HG03280 (cell line): Measurements from ENCODE around the gene REELD1.
A peak's percentile ranks its signal among the peaks of the same experiment; 100 is the strongest.

Source experiments
- ATAC-seq: cut with Tn5 transposase; IDR thresholded peaks from one replicate; pipeline ENCODE4 v1.9.1; 2021; ENCODE audit warnings: mild to moderate bottlenecking, moderate library complexity; ENCODE audit not compliant: unreplicated experiment

Gene REELD1

DNA sequence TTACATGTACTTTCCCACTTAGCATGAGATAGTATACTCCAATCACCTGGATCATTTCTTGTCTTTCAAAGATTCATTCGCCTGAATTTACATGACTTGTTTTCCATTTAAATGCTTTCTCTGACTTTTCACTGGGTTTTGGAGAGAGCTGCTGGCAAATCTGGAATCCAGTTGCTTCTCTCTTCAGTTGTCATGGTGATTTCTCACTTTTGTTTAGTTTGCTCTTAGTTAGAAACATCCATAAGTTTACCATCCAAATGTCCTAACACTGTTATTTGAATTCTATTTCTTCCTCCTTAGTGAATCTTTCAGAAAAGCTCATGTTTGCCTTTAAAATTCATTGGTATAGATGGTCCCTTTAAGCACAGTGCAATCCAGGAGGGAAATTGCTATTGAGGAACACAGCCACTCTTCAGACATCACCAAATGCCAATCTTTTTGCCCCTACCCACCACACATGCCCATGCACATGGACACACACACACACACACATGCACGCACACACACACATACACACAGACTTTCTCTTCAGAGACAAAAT is 51.7 kb downstream of the REELD1 start:
- ATAC-seq = no peak

DNA sequence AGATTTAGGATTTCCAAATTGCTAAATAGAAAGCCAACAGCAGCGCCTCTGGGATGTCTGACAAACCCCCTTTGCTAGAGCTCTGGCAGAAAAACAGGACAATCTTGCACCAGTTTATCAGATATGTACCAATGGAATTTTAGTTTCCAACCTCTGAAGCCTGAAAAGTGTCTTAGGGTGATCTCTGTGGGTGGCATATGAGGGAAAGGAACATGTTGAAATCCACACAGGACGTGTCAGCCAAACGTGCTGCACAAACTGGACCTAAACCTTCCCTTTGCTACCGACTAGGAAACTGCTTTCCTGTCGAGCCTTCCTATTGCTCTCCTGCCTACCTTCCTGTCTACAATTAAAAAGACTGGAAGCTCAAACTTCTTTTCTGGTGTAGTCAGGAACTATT is 53.5 kb downstream of the REELD1 start:
- ATAC-seq = no peak

DNA sequence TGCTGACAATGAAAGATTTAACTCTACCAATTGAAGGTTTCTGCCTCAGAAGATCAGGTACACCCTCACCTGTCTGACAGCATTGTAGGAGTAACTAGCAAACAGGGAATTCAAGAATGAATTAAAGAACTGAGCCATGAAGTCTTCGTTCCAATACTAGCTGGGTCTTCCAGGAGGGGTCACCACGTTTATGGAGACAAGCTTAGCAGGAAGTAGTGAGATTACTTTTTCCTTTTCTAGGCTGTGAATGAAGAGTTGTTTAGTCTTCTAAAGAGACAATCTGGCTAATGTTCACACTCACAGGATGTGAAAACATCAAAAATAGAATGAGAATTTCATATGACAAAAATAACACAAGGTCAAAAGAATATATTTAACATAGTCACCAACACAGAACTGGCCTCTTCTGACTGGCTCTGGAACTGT is 54.9 kb downstream of the REELD1 start:
- ATAC-seq = peak; percentile 56

DNA sequence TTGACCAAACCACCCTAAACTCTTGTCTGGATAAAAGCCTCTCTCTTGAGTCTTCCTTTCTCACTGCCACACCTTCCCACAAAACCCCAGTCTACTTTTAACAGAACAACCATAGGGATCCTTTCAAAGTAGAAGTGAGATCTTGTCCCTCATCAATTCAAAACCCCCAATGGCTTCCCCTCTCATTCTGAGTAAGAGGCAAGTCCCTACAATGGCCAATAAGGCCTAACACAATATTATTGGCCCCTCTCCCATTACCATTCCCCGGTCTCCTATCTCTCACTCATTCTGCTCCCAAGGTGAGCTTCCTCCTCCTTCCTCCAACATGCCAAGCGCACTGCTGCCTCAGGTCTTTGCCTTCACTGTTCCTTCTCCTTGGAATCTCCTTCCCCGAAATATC is 57.1 kb downstream of the REELD1 start:
- ATAC-seq = no peak

DNA sequence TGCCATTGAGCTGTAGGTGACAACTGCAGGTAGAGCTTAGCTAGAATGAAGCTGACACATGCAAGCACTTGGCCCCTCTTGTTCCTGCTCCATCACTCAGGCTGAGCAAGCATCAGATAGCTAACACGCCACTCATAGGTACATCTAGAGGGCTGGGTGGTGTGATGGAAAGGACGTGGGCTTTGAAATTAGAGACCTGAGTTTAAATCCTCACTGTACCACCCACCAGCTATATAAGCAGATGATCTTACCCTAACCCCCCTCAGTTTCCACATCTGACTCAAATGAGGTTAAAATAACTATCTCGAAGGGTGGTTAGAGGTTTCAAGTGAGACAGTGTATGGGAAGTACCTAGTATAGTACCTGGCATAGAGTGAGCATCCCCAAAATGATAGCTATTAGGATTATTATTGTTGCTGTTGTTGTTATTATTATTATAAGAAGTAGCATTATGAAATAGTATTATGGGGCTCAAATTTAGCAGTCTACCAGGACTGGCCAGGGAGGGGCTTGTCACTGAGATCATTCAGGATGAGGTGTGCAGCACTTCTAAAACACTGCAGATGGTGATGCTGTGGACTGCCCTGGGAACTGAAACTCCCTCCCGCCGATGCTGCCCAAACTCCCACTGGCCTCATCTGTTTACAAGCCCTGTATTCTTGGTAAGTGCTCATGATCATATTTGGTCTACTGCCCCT is 59.0 kb downstream of the REELD1 start:
- ATAC-seq = peak; percentile 56

DNA sequence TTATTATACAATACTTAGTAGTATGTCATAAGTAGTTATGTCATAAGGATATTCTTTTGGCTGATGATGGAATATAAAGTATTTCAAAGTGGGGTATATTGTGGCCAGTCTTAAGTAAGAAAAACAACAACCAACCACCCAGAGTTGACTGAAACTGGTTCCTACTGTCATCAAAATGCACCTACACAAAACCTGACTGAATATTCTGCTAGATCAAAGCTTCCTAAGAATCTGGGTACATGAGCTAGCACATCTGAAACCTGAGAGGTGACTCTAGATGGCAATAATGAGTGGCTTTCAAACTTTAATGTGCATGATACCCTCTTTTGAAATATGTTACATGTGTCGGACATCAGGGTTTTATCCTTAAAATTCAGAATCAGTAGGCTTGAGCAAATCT is 60.4 kb downstream of the REELD1 start:
- ATAC-seq = no peak

DNA sequence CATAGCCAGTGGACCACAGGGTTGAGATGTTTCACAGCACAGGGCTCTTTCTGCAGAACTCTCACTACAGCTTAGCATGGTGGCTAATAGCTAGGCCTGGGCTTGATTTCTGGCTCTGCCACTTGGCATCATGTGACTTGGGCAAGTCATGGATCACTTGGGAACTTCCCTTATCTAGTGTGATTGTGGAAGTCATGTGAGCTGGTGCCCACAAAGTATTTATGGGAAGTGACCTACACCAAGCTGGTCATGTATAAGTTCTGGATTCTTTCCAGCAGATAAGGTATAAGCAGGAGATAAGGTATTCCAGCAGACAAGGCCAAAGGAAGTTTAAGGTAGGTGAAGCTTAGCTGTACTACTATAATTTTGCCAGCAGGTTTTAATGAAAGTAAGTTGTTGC is 61.0 kb downstream of the REELD1 start:
- no peak for ATAC-seq

DNA sequence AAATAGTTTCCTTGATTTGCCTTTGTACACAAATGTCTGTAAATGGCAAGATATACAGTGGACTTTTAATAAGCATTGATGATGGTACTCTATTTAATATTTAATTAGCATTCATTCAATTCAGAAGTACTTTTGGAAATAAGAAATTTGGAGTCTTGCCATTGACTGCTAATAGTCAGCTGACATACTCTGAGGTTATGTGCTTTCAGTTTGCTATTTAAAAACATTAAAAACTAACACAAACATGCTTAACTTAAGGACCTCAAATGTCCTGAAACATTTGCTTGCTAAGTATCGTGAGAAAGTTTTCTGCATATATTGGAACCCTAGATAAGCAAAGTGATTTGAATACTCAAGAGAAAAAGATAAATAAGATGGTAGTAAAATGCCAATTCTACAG is 64.6 kb downstream of the REELD1 start:
- ATAC-seq = no peak
